Measurements from ENCODE around the gene PIWIL1. TPM values are rescaled to one million over a fixed set of nuclear protein-coding genes. Genes with fewer than 3 reads are reported as not detected.

PIWIL1 gene
- total RNA-seq, 4 donors from 2014 or later: not detected

GRCh38 chr12:130336723-130337487 lies 782 bp upstream of the PIWIL1 start:
- no peak overlapping the region for H3K27ac ChIP-seq
- no peaks in the 10 kb centered on the region for H3K4me1 ChIP-seq

GRCh38 chr12:130338794-130339601 lies 1.3 kb downstream of the PIWIL1 start:
- TF ChIP-seq CTCF (IDR thresholded peaks at IDR 0.05) (no peak), POLR2A (IDR thresholded peaks at IDR 0.05) (no peak)
- Histone ChIP-seq H3K27ac (no peak overlapping the region), H3K4me1 (no peaks in the 10 kb centered on the region), H3K27me3 (peaks cover 0 to 4% of the 10 kb centered on the region in 2 donors), H3K36me3 (no peaks in the 10 kb centered on the region), H3K9me3 (no peaks in the 10 kb centered on the region), H3K4me3 (no peak overlapping the region)
- no peak for DNase-seq

More at GRCh38 chr12:130336723-130337487, 782 bp upstream of the PIWIL1 start:
- no peak for DNase-seq
- H3K9me3 ChIP-seq: no peaks in the 10 kb centered on the region
- peaks cover 0 to 4% of the 10 kb centered on the region in 2 donors for H3K27me3 ChIP-seq
- no peaks in the 10 kb centered on the region for H3K36me3 ChIP-seq
- no peak overlapping the region for H3K4me3 ChIP-seq
- TF ChIP-seq POLR2A (IDR thresholded peaks at IDR 0.05): no peak
- no peak for TF ChIP-seq CTCF (IDR thresholded peaks at IDR 0.05)

GRCh38 chr12:130339951-130340350 lies 2.3 kb downstream of the PIWIL1 start:
- Histone ChIP-seq H3K9me3 (no peaks in the 10 kb centered on the region), H3K36me3 (no peaks in the 10 kb centered on the region), H3K4me1 (no peaks in the 10 kb centered on the region), H3K27me3 (peaks cover 0 to 4% of the 10 kb centered on the region in 2 donors), H3K27ac (no peak overlapping the region), H3K4me3 (no peak overlapping the region)
- TF ChIP-seq CTCF (IDR thresholded peaks at IDR 0.05): no peak
- TF ChIP-seq POLR2A (IDR thresholded peaks at IDR 0.05): no peak
- no peak for DNase-seq

GRCh38 chr12:130342442-130342841 lies 4.8 kb downstream of the PIWIL1 start:
- Histone ChIP-seq H3K4me1 (no peaks in the 10 kb centered on the region), H3K36me3 (no peaks in the 10 kb centered on the region), H3K27me3 (peaks cover 0 to 4% of the 10 kb centered on the region in 2 donors), H3K4me3 (no peak overlapping the region), H3K27ac (no peak overlapping the region), H3K9me3 (no peaks in the 10 kb centered on the region)
- DNase-seq: no peak
- TF ChIP-seq CTCF (IDR thresholded peaks at IDR 0.05) (no peak), POLR2A (IDR thresholded peaks at IDR 0.05) (no peak)

GRCh38 chr12:130342842-130343241 lies 5.2 kb downstream of the PIWIL1 start:
- H3K9me3 ChIP-seq: no peaks in the 10 kb centered on the region
- H3K4me3 ChIP-seq: no peak overlapping the region
- H3K27me3 ChIP-seq: peaks cover 0 to 4% of the 10 kb centered on the region in 2 donors
- H3K36me3 ChIP-seq: no peaks in the 10 kb centered on the region
- no peak for DNase-seq
- no peak for TF ChIP-seq POLR2A (IDR thresholded peaks at IDR 0.05)
- no peak for TF ChIP-seq CTCF (IDR thresholded peaks at IDR 0.05)
- no peak overlapping the region for H3K27ac ChIP-seq
- H3K4me1 ChIP-seq: no peaks in the 10 kb centered on the region
